Fibroblast of the aortic adventitia (primary cell): ENCODE results near the gene NUSAP1. TPM values are rescaled to one million over a fixed set of nuclear protein-coding genes. Genes with fewer than 3 reads are reported as not detected.
"Not testable (repeated sequence)": the region's sequence is repeated elsewhere in the genome, so short reads cannot be mapped to it uniquely, and the experiment has no call there.

Experiments
- DNase-seq: peaks from one replicate; pipeline ENCODE4 v3.0.0-alpha.2; 2010; ENCODE audit warnings: low read depth
- H3K4me3 ChIP-seq: 2 replicates; pipeline ENCODE4 v1.5.1; 2011; ENCODE audit warnings: low read depth, mild to moderate bottlenecking, control low read depth, low read length, moderate library complexity
- total RNA-seq: library from RNA; depleted of rRNA; stranded (reverse); fragments of >200 nt; gene quantifications from 2 replicates; pipeline ENCODE4 v1.2.3, GENCODE V29; 2012; ENCODE audit warnings: low replicate concordance
- TF ChIP-seq, protein P1 (sequence below): IDR thresholded peaks from 2 replicates; pipeline ENCODE4 v1.5.1; 2011; ENCODE audit warnings: mild to moderate bottlenecking, low read length, control low read depth, inconsistent platforms; ENCODE audit not compliant: insufficient read depth

Gene NUSAP1
- total RNA-seq, 1 donor = 85.8 TPM

DNA sequence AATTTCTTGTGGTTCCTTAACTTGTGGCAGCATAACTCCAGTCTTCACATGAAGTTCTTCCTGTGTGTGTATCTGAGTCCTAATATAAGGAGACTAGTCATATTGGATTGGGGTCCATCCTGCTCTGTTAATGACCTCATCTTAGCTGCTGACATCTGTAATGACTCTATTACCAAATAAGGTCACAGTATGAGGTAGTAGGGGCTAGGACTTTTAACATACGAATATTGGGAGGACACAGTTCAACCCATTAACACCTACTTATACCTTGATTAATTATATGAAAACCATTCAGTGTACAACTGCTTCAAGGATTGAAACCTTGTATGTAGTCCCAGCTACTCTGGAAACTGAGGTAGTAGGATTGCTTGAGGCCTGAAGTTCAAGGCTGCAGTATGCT, 44.2 kb upstream of the NUSAP1 start:
- H3K4me3 ChIP-seq = no peak overlapping the region
- TF ChIP-seq, protein P1, sequence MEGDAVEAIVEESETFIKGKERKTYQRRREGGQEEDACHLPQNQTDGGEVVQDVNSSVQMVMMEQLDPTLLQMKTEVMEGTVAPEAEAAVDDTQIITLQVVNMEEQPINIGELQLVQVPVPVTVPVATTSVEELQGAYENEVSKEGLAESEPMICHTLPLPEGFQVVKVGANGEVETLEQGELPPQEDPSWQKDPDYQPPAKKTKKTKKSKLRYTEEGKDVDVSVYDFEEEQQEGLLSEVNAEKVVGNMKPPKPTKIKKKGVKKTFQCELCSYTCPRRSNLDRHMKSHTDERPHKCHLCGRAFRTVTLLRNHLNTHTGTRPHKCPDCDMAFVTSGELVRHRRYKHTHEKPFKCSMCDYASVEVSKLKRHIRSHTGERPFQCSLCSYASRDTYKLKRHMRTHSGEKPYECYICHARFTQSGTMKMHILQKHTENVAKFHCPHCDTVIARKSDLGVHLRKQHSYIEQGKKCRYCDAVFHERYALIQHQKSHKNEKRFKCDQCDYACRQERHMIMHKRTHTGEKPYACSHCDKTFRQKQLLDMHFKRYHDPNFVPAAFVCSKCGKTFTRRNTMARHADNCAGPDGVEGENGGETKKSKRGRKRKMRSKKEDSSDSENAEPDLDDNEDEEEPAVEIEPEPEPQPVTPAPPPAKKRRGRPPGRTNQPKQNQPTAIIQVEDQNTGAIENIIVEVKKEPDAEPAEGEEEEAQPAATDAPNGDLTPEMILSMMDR = no peak
- no peak for DNase-seq

DNA sequence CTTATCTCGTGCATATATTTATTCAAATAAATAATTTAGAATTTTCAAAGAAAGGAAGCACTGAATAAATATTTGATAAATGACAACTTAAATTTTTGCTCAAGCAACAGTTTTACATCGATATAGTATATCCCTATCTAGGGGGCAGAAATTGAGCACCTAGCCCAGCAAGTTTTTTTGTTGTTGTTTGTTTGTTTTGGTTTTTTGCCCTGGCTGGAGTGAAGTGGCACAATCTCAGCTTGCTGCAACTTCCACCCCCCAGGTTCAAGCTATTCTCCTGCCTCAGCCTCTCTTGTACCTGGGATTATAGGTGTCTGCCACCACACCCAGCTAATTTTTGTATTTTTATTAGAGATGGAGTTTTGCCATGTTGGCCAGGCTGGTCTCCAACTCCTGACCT, 42.7 kb upstream of the NUSAP1 start:
- TF ChIP-seq, protein P1 = no peak
- no peak overlapping the region for H3K4me3 ChIP-seq
- no peak for DNase-seq

DNA sequence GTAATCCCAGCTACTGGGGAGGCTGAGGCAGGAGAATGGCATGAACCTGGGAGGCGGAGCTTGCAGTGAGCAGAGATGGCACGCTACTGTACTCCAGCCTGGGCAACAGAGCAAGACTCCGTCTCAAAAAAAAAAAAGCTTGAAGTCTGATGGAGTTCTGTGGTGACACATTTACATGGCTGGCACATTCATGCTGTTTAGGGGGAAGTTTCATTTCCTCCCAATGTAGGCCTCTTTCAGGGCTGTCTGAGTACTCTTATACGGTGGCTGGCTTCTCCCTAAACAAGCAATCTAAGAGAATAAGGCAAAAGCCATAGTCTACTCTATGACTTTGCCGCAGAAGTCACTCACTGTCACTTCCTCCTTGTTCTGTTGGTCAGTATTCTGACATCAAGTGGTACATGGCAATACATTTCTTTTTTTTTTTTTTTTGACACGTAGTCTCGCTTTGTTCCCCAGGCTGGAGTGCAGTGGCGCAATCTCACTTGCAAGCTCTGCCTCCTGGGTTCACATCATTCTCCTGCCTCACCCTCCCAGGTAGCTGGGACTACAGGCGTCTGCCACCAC, 41.5 kb upstream of the NUSAP1 start:
- TF ChIP-seq, protein P1 = no peak
- H3K4me3 ChIP-seq = no peak overlapping the region
- no peak for DNase-seq

DNA sequence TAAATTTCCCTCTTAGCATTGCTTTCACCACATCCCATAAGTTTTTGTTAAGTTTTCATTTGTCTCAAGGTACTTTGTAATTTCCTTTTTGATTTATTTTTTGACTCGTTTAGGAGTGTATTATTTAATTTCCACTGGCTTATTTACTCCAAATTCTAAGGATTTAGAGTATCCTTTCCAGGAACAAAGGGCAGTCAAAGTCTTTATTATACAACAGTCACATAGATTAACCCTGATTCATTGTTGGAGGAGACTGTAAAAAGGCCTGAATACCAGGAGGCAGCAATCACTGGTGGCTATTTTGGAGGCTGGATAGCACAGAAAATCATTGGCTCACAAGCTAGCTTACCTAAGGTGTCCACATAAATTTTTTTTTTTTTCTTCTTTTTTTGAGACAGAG, 40.2 kb upstream of the NUSAP1 start:
- no peak for DNase-seq
- TF ChIP-seq, protein P1 = no peak
- no peak overlapping the region for H3K4me3 ChIP-seq

DNA sequence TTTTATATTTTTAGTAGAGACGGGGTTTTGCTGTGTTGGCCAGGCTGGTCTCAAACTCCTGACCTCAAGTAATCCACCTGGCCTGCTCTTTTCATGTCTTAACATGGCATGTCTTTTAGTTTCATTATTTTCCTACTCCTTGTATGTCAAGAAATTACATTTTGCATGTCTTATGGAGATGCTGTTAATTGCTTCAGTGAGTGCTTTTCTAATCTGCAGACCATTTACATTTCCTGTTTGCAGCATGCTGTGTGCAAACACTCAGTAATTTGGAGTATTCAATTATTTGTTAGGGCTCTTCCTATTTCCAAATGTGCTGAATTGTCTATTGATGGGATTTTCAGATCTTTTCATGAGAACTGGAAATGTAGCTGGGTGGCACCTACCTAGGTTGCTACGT, 31.5 kb upstream of the NUSAP1 start:
- DNase-seq, H3K4me3 ChIP-seq: not testable (repeated sequence)

DNA sequence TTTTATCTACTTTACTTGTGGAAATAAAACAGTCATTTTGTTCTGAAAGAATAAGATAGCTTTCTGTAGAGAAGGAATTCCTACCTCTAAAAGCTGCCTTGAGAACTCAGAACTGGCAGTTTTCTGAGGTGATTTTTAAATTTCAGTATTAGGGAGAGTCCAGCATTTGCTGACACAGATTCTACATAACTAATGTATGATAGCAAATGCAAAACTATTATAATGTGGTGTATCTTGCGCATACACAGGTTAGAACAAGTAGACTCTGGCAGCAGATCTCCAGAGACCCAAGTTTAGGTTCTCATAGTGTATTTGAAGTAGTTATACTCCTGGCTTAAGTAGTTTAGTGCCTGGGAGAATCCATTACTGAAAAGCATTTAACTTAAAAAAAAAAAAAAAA, 31.1 kb upstream of the NUSAP1 start:
- H3K4me3 ChIP-seq = no peak overlapping the region
- no peak for DNase-seq
- TF ChIP-seq, protein P1 = no peak

DNA sequence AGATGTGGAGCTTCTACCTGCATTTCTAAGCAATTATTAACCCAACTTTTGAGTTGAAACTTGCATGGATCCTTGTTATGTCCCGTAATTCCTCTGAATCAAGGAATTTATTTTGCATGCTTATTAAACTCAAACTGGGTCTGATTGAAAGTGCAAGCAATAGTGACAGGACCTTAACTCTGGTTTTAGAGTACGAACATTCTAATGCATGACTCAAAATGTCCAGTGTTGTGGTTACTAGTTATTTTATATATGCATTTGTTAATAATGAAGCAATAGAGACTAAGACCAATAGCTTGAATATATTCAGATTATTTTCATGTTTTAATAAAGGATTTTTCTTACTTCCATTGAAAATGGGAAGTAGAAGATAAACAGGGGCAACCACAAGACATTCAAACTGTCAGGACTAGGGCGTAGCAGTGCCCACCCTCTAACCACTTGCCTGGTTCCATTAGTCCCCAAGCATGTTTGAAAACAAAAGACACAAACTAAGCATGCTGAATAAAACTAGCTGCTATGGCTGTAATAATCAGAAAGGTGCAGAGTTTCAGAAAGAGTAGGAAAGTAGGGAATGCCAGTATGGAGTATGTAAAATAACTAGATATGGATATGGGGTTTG, 28.4 kb upstream of the NUSAP1 start:
- no peak overlapping the region for H3K4me3 ChIP-seq
- TF ChIP-seq, protein P1 = no peak
- DNase-seq = no peak
